ENCODE measurements around the gene CNTROB.

Gene CNTROB

DNA sequence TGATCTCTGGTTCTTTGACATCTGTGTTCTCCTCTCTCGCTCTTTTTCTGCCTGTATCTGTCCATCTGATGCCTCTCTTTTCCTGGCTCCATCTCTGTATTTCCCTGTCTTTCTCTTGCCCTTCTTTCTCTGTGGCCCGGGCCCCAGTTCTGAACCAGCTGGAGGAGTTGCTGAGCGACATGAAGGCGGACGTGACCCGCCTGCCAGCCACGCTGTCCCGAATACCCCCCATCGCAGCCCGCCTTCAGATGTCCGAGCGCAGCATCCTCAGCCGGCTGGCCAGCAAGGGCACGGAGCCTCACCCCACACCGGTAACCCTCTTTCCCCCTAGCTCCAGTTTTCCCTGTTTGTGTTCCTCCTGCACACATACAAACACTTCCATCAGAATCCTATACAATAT lies 21.7 kb upstream of the CNTROB start:
- FAIRE-seq = no peak

DNA sequence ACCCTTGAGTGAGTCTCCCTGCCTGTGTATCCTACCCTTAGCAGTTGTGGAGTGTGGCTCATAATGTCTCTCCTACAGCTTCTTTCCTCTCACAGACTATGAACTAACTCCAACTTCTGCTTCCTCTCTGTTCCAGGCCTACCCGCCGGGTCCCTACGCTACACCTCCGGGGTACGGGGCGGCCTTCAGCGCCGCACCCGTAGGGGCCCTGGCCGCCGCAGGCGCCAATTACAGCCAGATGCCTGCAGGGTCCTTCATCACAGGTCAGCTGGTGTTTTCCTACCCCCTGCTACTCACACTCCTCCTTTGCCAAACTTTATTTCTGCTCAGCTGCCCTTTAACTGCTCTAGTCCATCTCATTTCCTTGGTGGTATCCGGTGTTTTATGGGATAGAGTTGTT lies 21.3 kb upstream of the CNTROB start:
- FAIRE-seq = no peak

GRCh38 chr17:7911116-7911515 lies 20.9 kb upstream of the CNTROB start:
- no peak for FAIRE-seq

GRCh38 chr17:7912927-7913524 lies 19.0 kb upstream of the CNTROB start:
- peak; percentile 79 for FAIRE-seq

- FAIRE-seq = no peak
Measured at GRCh38 chr17:7915179-7915610, 16.8 kb upstream of the CNTROB start.

GRCh38 chr17:7915611-7916384 lies 16.2 kb upstream of the CNTROB start, which contains the start of gene RNF227:
Gene RNF227, minus strand, starts transcription at chr17:7916289. Its CDS starts 94 bp downstream, at chr17:7916195.
- FAIRE-seq = no peak

- FAIRE-seq = no peak
Measured at GRCh38 chr17:7916385-7916682, 15.7 kb upstream of the CNTROB start.

DNA sequence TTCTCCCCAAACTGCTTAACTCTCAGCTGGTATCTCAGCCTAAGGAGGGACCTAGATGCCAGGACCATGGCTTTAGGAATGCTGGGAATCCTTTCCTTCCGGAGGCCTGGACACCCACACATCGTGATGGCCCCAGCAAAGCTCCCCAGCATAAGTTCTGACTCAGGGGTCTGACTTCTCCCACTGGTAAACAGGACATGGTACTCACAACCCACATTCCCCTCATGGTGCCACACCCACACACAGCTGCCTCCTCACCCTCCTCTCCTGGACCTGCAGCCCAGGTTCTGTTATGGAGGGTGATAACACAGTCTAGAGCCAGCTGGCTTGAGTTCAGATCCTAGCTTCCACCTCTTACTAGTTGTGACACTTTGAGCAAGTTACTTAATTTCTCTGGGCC lies 15.2 kb upstream of the CNTROB start:
- FAIRE-seq = no peak

- FAIRE-seq = no peak
Measured at GRCh38 chr17:7922269-7922844, 9.6 kb upstream of the CNTROB start.

- no peak for FAIRE-seq
Measured at GRCh38 chr17:7922845-7923628, 9.0 kb upstream of the CNTROB start.

- no peak for FAIRE-seq
Measured at GRCh38 chr17:7927596-7927995, 4.4 kb upstream of the CNTROB start.

GRCh38 chr17:7929158-7930023 lies 2.6 kb upstream of the CNTROB start, which contains the start of gene KCNAB3:
Gene KCNAB3, minus strand, starts transcription at chr17:7929856. Its CDS starts 421 bp downstream, at chr17:7929435.
- FAIRE-seq = no peak

DNA sequence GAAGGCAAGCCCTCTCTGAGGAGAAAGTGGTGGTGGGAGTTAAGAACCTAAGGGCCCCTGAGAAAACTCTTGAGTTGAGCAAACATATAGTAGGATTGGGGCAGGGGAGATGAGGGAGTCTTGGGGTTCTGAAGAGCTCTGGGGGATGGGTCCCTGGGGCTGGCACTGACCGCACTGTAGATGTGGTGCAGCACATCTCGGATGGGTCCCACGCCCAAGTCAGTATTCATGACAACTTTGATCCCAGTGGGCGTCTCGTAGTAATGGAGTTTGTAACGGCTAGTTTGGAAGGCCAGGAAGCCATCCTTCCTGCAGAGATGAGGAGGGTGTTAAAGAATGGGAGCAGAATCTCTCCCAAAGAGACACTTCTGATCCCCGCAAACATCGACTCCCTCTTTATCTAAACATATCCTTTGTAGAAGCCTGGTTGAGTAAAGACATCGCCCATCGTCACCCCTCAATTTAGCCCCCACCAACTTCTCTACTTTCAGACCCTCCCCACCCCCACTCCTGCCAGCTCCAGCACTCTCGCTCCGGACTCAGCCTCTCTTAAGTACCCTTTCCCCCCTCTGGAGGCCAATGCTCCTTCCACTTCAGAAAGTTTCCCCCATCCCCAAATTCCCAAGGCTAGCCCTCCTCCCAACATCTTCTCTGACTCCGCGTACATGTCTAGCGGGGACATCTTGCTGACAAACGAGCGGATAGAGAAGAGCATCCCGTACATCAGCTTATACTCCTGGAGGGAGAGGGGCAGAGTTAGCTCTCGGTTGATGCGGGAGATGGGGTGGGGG lies 970 bp upstream of the CNTROB start:
- no peak for FAIRE-seq

GRCh38 chr17:7932483-7932891 lies 481 bp downstream of the CNTROB start:
- FAIRE-seq = no peak

DNA sequence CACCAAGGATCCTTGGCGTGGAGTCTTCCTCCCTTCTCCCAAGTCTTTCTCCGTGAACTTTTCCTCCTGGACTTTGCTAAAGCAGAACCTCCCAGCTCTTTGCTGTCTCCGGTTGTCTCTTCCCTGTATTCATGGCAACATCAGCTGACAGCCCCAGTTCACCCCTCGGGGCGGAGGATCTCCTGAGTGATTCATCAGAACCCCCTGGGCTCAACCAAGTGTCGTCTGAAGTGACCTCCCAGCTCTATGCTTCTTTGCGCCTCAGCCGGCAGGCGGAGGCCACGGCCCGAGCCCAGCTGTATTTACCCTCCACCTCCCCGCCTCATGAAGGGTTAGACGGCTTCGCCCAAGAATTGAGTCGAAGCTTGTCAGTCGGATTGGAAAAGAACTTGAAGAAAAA lies 943 bp downstream of the CNTROB start:
- no peak for FAIRE-seq

- FAIRE-seq = no peak
Measured at GRCh38 chr17:7935859-7936258, 3.9 kb downstream of the CNTROB start.

DNA sequence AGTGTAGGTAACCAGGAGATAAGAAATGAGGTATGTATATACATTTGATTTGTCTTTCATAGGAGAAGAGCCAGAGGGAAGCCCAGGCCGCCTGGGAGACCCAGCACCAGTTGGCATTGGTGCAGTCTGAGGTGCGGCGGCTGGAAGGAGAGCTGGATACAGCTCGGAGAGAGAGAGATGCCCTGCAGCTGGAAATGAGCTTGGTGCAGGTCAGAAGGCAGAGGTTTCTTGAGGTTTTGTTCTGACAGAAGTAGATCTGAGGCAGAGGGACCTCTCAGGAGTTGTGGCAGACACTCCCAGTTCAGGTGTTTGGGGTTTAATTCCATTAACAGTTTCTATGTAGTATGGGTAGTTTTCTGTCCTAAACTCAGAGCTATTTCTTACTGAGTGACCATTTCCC lies 8.0 kb downstream of the CNTROB start:
- FAIRE-seq = no peak

- no peak for FAIRE-seq
Measured at GRCh38 chr17:7940743-7941142, 8.7 kb downstream of the CNTROB start.

- no peak for FAIRE-seq
Measured at GRCh38 chr17:7943291-7943690, 11.3 kb downstream of the CNTROB start.

DNA sequence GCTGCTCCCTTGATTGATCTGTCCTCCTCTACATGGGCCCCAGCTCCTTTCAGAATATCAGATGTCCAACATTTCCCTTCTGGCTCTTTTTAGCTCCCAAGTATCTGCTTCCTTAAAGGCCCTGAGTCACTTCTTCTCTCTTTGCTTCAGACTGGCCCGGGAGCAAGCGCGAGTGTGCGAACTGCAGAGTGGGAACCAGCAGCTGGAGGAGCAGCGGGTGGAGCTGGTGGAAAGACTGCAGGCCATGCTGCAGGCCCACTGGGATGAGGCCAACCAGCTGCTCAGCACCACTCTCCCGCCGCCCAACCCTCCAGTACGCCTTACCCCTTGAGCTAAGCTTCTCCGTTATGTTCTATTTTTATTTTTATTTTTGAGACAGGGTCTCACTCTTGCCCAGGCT lies 12.3 kb downstream of the CNTROB start:
- FAIRE-seq = no peak

- no peak for FAIRE-seq
Measured at GRCh38 chr17:7945651-7946050, 13.6 kb downstream of the CNTROB start.

DNA sequence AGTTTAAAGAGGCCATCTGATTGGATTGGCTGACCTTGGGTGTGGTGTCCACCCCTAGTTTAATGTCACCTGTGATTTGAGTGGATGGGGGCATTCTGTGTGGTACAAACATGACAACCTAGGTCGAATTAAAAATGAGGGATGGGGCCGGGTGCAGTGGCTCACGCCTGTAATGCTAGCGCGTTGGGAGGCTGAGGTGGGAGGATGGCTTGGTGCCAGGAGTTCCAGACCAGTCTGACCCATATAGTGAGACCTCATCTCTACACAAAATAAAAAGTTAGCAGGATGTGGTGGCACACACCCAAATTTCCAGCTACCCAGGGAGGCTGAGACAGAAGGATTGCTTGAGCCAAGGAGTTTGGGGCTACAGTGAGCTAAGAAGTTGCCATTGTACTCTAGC lies 14.4 kb downstream of the CNTROB start:
- no peak for FAIRE-seq

Measured in islet of Langerhans (tissue), 1 donor.